ENCODE results near the gene CCDC3.

GRCh38 chr10:12965571-12965970 is 35.9 kb downstream of the CCDC3 start:
- TF ChIP-seq TAF1 (IDR thresholded peaks at IDR 0.05; ENCODE audit: borderline replicate concordance, insufficient read depth, low read length): no peak
- TF ChIP-seq POLR2AphosphoS5 (IDR thresholded peaks at IDR 0.05; ENCODE audit: low read depth, low read length): no peak
- TF ChIP-seq REST (IDR thresholded peaks at IDR 0.05; ENCODE audit: insufficient read depth in 1 of 2, low read depth in 2 of 2, low read length in 2 of 2): no peak
- no peak for TF ChIP-seq SIN3A (IDR thresholded peaks at IDR 0.05; ENCODE audit: borderline replicate concordance, insufficient read depth, low read length)
- TF ChIP-seq FOXP2 (optimal IDR thresholded peaks at IDR 0.05; ENCODE audit: borderline replicate concordance, extremely low read depth, extremely low read length, insufficient read depth): no peak

Data from PFSK-1 (cell line).